WTC11 (cell line): ENCODE results near the gene CDX2. TPM values are rescaled to one million over a fixed set of nuclear protein-coding genes. Genes with fewer than 3 reads are reported as not detected.

ENCODE experiments used
- ATAC-seq: fragments of 200-7000 bp; cut with Tn5 transposase; 2 replicates; pipeline ENCODE4 v1.10.0; 2021; ENCODE audit warnings: mild to moderate bottlenecking, moderate library complexity
- CTCF ChIA-PET: fragments of 300-600 bp; sonication (Branson Sonifier 250); formaldehyde crosslinking; loops from one replicate; lab custom pipeline; 2021; ENCODE audit warnings: antibody characterized with exemption; lab: Charles Lee
- POLR2A ChIA-PET: fragments of 350-600 bp; sonication (Branson Sonifier 250); formaldehyde crosslinking; loops from one replicate; lab custom pipeline; 2021; ENCODE audit warnings: antibody characterized with exemption; lab: Charles Lee
- DNase-seq: peaks from one replicate; pipeline ENCODE4 v3.0.0; 2021; ENCODE audit warnings: low spot score
- H3K27ac Mint-ChIP-seq: 2 replicates; pipeline ENCODE4 v1.8.0; 2021; ENCODE audit warnings: mixed read lengths
- H3K27me3 Mint-ChIP-seq: 2 replicates; pipeline ENCODE4 v1.8.0; 2021; ENCODE audit warnings: low read depth, mild to moderate bottlenecking, moderate library complexity, mixed read lengths
- H3K36me3 Mint-ChIP-seq: 2 replicates; pipeline ENCODE4 v1.8.0; 2021; ENCODE audit warnings: mixed read lengths
- H3K4me1 Mint-ChIP-seq: 2 replicates; pipeline ENCODE4 v1.8.0; 2022; ENCODE audit warnings: mixed read lengths
- H3K4me3 Mint-ChIP-seq: 2 replicates; pipeline ENCODE4 v1.8.0; 2021; ENCODE audit warnings: mild to moderate bottlenecking, moderate library complexity, mixed read lengths
- H3K9me3 Mint-ChIP-seq: 2 replicates; pipeline ENCODE4 v1.8.0; 2021; ENCODE audit warnings: mixed read lengths
- CBFB ChIP-seq: sonication (generic); formaldehyde crosslinking; IDR thresholded peaks from 2 replicates; pipeline ENCODE4 v1.8.1; 2022; ENCODE audit warnings: mild to moderate bottlenecking, low read depth, missing genetic modification reagents
- ELF4 ChIP-seq: sonication (generic); formaldehyde crosslinking; IDR thresholded peaks from 2 replicates; pipeline ENCODE4 v1.8.1; 2022; ENCODE audit warnings: low read depth, mild to moderate bottlenecking, moderate library complexity, missing genetic modification reagents
- GTF2I ChIP-seq: fragments of 250-450 bp; sonication (Bioruptor Pico); conservative IDR thresholded peaks from 2 replicates; pipeline ENCODE4 v1.4.0; 2021; ENCODE audit warnings: mild to moderate bottlenecking
- JUN ChIP-seq: sonication (generic); formaldehyde crosslinking; IDR thresholded peaks from 2 replicates; pipeline ENCODE4 v1.8.0; 2023; ENCODE audit warnings: mild to moderate bottlenecking, missing genetic modification reagents
- KAT7 ChIP-seq: sonication (generic); formaldehyde crosslinking; IDR thresholded peaks from 2 replicates; pipeline ENCODE4 v1.8.1; 2023; ENCODE audit warnings: missing genetic modification reagents, mild to moderate bottlenecking, borderline replicate concordance
- TCF7 ChIP-seq: sonication (generic); formaldehyde crosslinking; IDR thresholded peaks from 2 replicates; pipeline ENCODE4 v1.8.0; 2022; ENCODE audit warnings: mild to moderate bottlenecking, low read depth, missing genetic modification reagents, moderate library complexity
- TEAD1 ChIP-seq: sonication (generic); formaldehyde crosslinking; IDR thresholded peaks from 2 replicates; pipeline ENCODE4 v1.8.0; 2022; ENCODE audit warnings: mild to moderate bottlenecking, missing genetic modification reagents
- ZBTB21 ChIP-seq: sonication (generic); formaldehyde crosslinking; IDR thresholded peaks from 2 replicates; pipeline ENCODE4 v1.8.1; 2023; ENCODE audit warnings: mild to moderate bottlenecking, missing genetic modification reagents, borderline replicate concordance
- ZNF317 ChIP-seq: sonication (generic); formaldehyde crosslinking; IDR thresholded peaks from 2 replicates; pipeline ENCODE4 v1.8.1; 2023; ENCODE audit warnings: low read depth, mild to moderate bottlenecking, moderate library complexity, missing genetic modification reagents, borderline replicate concordance
- total RNA-seq: library from RNA; stranded (reverse); gene quantifications from 3 replicates; pipeline ENCODE4 v1.2.3, GENCODE V29; 2021
- TF ChIP-seq, protein P1 (sequence below): fragments of 200-600 bp; IDR thresholded peaks from 2 replicates; pipeline ENCODE4 v1.8.0; 2022; ENCODE audit warnings: antibody characterized with exemption
- TF ChIP-seq, protein P2 (sequence below): sonication (generic); formaldehyde crosslinking; IDR thresholded peaks from 2 replicates; pipeline ENCODE4 v1.8.0; 2022; ENCODE audit warnings: mild to moderate bottlenecking, missing genetic modification reagents
- TF ChIP-seq, protein P3 (sequence below): sonication (generic); formaldehyde crosslinking; IDR thresholded peaks from 2 replicates; pipeline ENCODE4 v1.8.0; 2023; ENCODE audit warnings: mild to moderate bottlenecking, missing genetic modification reagents
- TF ChIP-seq, protein P4 (sequence below): sonication (generic); formaldehyde crosslinking; IDR thresholded peaks from 2 replicates; pipeline ENCODE4 v1.8.1; 2023; ENCODE audit warnings: mild to moderate bottlenecking, missing genetic modification reagents, borderline replicate concordance
- TF ChIP-seq, protein P5 (sequence below): sonication (generic); formaldehyde crosslinking; conservative IDR thresholded peaks from 2 replicates; pipeline ENCODE4 v1.8.1; 2023; ENCODE audit warnings: mild to moderate bottlenecking, low read depth, missing genetic modification reagents, moderate library complexity
- TF ChIP-seq, protein P6 (sequence below): sonication (generic); formaldehyde crosslinking; IDR thresholded peaks from 2 replicates; pipeline ENCODE4 v1.8.1; 2023; ENCODE audit warnings: mild to moderate bottlenecking, moderate library complexity, missing genetic modification reagents

The CDX2 gene
- total RNA-seq, 1 experiment from 2014 or later = 0.44 TPM

DNA sequence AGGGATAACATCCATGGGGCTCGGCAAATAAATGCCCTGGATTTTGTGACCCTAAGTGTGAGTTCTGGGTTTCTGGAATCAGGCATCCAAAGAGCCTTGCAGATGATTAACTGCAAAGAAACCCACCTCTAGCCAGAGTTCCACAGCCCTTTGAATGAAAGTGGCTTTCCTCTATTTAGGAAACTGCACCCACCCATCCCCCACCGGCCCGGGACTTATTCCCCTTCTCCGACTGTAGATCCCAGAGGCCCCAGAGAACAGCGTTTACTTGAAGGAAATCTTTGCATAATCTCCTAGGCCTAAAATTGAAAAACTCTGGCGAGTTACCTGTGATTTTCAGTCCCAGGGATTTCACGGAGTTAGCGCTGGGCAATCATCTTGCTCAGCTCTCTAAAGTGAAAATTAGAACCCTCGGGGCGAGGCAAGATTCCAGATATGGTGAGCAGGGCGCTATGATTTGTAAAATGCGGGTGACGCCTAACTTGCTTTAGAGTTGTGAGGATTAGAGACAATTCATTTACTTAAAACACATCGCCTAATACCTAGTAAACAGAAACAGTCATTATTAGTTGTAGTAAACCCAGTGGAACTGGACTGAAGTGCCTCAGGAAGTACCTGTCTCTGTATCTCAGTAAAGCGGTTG is 10.0 kb upstream of the CDX2 start:
- Mint-ChIP-seq H3K36me3 (peaks cover 7% of the 10 kb centered on the region; the same call in 1 of the 2 replicates), H3K27me3 (peaks cover 100% of the 10 kb centered on the region), H3K27ac (no peak overlapping the region), H3K9me3 (no peaks in the 10 kb centered on the region), H3K4me3 (peak overlapping the region; percentile 62; the same call in 1 of the 2 replicates), H3K4me1 (peaks cover 39% of the 10 kb centered on the region)
- ChIA-PET POLR2A (interaction anchor here (1.3 kb wide), 1 partner anchor 25 kb away, joined by 5 read pairs; no protein-coding TSS in a partner anchor), CTCF (interaction anchor here (1.0 to 12.5 kb wide), 8 partner anchors 19 to 617 kb away, joined by 3 to 134 read pairs (median 5); no protein-coding TSS in a partner anchor)
- ATAC-seq = no peak
- TF ChIP-seq, protein P1, sequence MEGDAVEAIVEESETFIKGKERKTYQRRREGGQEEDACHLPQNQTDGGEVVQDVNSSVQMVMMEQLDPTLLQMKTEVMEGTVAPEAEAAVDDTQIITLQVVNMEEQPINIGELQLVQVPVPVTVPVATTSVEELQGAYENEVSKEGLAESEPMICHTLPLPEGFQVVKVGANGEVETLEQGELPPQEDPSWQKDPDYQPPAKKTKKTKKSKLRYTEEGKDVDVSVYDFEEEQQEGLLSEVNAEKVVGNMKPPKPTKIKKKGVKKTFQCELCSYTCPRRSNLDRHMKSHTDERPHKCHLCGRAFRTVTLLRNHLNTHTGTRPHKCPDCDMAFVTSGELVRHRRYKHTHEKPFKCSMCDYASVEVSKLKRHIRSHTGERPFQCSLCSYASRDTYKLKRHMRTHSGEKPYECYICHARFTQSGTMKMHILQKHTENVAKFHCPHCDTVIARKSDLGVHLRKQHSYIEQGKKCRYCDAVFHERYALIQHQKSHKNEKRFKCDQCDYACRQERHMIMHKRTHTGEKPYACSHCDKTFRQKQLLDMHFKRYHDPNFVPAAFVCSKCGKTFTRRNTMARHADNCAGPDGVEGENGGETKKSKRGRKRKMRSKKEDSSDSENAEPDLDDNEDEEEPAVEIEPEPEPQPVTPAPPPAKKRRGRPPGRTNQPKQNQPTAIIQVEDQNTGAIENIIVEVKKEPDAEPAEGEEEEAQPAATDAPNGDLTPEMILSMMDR = no peak
- no peak for TF ChIP-seq TEAD1 (CRISPR knock-in tag)
- TF ChIP-seq, protein P2, sequence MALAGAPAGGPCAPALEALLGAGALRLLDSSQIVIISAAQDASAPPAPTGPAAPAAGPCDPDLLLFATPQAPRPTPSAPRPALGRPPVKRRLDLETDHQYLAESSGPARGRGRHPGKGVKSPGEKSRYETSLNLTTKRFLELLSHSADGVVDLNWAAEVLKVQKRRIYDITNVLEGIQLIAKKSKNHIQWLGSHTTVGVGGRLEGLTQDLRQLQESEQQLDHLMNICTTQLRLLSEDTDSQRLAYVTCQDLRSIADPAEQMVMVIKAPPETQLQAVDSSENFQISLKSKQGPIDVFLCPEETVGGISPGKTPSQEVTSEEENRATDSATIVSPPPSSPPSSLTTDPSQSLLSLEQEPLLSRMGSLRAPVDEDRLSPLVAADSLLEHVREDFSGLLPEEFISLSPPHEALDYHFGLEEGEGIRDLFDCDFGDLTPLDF (CRISPR knock-in tag) = no peak
- TF ChIP-seq TCF7 (CRISPR knock-in tag) = no peak
- TF ChIP-seq CBFB (CRISPR knock-in tag) = no peak
- TF ChIP-seq ZNF317 (CRISPR knock-in tag) = no peak
- TF ChIP-seq, protein P3, sequence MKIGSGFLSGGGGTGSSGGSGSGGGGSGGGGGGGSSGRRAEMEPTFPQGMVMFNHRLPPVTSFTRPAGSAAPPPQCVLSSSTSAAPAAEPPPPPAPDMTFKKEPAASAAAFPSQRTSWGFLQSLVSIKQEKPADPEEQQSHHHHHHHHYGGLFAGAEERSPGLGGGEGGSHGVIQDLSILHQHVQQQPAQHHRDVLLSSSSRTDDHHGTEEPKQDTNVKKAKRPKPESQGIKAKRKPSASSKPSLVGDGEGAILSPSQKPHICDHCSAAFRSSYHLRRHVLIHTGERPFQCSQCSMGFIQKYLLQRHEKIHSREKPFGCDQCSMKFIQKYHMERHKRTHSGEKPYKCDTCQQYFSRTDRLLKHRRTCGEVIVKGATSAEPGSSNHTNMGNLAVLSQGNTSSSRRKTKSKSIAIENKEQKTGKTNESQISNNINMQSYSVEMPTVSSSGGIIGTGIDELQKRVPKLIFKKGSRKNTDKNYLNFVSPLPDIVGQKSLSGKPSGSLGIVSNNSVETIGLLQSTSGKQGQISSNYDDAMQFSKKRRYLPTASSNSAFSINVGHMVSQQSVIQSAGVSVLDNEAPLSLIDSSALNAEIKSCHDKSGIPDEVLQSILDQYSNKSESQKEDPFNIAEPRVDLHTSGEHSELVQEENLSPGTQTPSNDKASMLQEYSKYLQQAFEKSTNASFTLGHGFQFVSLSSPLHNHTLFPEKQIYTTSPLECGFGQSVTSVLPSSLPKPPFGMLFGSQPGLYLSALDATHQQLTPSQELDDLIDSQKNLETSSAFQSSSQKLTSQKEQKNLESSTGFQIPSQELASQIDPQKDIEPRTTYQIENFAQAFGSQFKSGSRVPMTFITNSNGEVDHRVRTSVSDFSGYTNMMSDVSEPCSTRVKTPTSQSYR (CRISPR knock-in tag) = no peak
- no peak for TF ChIP-seq GTF2I (CRISPR knock-in tag)
- no peak for TF ChIP-seq ZBTB21 (CRISPR knock-in tag)
- TF ChIP-seq JUN = no peak
- TF ChIP-seq, protein P4, sequence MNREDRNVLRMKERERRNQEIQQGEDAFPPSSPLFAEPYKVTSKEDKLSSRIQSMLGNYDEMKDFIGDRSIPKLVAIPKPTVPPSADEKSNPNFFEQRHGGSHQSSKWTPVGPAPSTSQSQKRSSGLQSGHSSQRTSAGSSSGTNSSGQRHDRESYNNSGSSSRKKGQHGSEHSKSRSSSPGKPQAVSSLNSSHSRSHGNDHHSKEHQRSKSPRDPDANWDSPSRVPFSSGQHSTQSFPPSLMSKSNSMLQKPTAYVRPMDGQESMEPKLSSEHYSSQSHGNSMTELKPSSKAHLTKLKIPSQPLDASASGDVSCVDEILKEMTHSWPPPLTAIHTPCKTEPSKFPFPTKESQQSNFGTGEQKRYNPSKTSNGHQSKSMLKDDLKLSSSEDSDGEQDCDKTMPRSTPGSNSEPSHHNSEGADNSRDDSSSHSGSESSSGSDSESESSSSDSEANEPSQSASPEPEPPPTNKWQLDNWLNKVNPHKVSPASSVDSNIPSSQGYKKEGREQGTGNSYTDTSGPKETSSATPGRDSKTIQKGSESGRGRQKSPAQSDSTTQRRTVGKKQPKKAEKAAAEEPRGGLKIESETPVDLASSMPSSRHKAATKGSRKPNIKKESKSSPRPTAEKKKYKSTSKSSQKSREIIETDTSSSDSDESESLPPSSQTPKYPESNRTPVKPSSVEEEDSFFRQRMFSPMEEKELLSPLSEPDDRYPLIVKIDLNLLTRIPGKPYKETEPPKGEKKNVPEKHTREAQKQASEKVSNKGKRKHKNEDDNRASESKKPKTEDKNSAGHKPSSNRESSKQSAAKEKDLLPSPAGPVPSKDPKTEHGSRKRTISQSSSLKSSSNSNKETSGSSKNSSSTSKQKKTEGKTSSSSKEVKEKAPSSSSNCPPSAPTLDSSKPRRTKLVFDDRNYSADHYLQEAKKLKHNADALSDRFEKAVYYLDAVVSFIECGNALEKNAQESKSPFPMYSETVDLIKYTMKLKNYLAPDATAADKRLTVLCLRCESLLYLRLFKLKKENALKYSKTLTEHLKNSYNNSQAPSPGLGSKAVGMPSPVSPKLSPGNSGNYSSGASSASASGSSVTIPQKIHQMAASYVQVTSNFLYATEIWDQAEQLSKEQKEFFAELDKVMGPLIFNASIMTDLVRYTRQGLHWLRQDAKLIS (CRISPR knock-in tag) = no peak
- TF ChIP-seq, protein P5, sequence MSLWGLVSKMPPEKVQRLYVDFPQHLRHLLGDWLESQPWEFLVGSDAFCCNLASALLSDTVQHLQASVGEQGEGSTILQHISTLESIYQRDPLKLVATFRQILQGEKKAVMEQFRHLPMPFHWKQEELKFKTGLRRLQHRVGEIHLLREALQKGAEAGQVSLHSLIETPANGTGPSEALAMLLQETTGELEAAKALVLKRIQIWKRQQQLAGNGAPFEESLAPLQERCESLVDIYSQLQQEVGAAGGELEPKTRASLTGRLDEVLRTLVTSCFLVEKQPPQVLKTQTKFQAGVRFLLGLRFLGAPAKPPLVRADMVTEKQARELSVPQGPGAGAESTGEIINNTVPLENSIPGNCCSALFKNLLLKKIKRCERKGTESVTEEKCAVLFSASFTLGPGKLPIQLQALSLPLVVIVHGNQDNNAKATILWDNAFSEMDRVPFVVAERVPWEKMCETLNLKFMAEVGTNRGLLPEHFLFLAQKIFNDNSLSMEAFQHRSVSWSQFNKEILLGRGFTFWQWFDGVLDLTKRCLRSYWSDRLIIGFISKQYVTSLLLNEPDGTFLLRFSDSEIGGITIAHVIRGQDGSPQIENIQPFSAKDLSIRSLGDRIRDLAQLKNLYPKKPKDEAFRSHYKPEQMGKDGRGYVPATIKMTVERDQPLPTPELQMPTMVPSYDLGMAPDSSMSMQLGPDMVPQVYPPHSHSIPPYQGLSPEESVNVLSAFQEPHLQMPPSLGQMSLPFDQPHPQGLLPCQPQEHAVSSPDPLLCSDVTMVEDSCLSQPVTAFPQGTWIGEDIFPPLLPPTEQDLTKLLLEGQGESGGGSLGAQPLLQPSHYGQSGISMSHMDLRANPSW (CRISPR knock-in tag) = no peak
- no peak for TF ChIP-seq ELF4 (CRISPR knock-in tag)
- TF ChIP-seq KAT7 (CRISPR knock-in tag) = no peak
- TF ChIP-seq, protein P6, sequence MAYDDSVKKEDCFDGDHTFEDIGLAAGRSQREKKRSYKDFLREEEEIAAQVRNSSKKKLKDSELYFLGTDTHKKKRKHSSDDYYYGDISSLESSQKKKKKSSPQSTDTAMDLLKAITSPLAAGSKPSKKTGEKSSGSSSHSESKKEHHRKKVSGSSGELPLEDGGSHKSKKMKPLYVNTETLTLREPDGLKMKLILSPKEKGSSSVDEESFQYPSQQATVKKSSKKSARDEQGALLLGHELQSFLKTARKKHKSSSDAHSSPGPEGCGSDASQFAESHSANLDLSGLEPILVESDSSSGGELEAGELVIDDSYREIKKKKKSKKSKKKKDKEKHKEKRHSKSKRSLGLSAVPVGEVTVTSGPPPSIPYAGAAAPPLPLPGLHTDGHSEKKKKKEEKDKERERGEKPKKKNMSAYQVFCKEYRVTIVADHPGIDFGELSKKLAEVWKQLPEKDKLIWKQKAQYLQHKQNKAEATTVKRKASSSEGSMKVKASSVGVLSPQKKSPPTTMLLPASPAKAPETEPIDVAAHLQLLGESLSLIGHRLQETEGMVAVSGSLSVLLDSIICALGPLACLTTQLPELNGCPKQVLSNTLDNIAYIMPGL (CRISPR knock-in tag) = no peak
- no peak for DNase-seq
